ENCODE results near the gene EAPP. TPM values are rescaled to one million over a fixed set of nuclear protein-coding genes. Genes with fewer than 3 reads are reported as not detected.
"Not testable (repeated sequence)": the region's sequence is repeated elsewhere in the genome, so short reads cannot be mapped to it uniquely, and the experiment has no call there.

The EAPP gene
- total and polyA plus RNA-seq, 2 donors from 2014 or later, result 43.3 to 46.0 TPM

- peak overlapping the region; percentile 58 to 99 (median 59) for H3K4me3 ChIP-seq (ENCODE audit: low read length in 3 of 3)
- FAIRE-seq, result not testable (repeated sequence)
Measured at GRCh38 chr14:34540181-34541059, 919 bp upstream of the EAPP start.

DNA sequence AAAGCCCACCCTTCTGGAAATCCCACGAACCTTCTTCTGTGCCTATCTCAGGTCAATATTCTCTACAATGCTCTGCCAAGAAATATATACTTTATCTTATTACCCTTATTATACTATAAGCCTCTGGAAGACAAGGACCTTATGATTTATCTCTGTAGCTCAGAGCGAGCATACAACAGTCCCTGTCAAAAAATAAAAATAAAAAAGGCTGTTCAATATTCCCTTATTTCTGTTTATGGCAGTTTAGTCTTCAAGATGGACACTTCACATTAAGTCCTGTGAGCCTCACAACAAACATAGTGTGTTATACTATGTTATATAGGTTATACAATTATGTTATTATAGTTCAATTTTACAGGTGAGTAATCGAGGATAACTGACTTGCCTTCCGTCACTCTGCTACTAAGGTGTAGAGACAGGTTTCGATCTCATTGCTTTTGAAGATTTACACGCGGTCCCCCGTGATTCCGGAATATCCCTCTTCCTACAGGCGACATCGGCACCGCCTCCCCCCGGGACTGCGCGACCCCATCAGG is 562 bp downstream of the EAPP start:
- Histone ChIP-seq H3K27me3 (ENCODE audit: control insufficient read depth, insufficient read depth, low read length) (no peaks in the 10 kb centered on the region), H3K27ac (ENCODE audit: low read depth in 2 of 2, low read length in 2 of 2) (peak overlapping the region; percentile 95), H3K4me3 (ENCODE audit: low read length in 3 of 3) (peak overlapping the region; percentile 86 to 99 (median 96)), H3K4me1 (ENCODE audit: control insufficient read depth in 2 of 3, insufficient read depth in 2 of 3, low read depth in 1 of 3, low read length in 3 of 3) (peaks cover 0 to 7% (median 0%) of the 10 kb centered on the region in 3 donors), H3K9me3 (ENCODE audit: control insufficient read depth in 2 of 3, insufficient read depth in 1 of 3, low read length in 3 of 3) (no peaks in the 10 kb centered on the region), H3K36me3 (ENCODE audit: control insufficient read depth in 2 of 3, insufficient read depth in 3 of 3, low read length in 3 of 3) (peaks cover 0 to 2% (median 0%) of the 10 kb centered on the region in 3 donors), H3K9ac (ENCODE audit: low read length in 3 of 3) (peak overlapping the region; percentile 85 to 100 (median 99))
- TF ChIP-seq, protein P1, sequence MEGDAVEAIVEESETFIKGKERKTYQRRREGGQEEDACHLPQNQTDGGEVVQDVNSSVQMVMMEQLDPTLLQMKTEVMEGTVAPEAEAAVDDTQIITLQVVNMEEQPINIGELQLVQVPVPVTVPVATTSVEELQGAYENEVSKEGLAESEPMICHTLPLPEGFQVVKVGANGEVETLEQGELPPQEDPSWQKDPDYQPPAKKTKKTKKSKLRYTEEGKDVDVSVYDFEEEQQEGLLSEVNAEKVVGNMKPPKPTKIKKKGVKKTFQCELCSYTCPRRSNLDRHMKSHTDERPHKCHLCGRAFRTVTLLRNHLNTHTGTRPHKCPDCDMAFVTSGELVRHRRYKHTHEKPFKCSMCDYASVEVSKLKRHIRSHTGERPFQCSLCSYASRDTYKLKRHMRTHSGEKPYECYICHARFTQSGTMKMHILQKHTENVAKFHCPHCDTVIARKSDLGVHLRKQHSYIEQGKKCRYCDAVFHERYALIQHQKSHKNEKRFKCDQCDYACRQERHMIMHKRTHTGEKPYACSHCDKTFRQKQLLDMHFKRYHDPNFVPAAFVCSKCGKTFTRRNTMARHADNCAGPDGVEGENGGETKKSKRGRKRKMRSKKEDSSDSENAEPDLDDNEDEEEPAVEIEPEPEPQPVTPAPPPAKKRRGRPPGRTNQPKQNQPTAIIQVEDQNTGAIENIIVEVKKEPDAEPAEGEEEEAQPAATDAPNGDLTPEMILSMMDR (IDR thresholded peaks at IDR 0.05; ENCODE audit: borderline replicate concordance, extremely low read depth, insufficient read depth), result no peak
- FAIRE-seq (no peak), DNase-seq (peak in 1 of 5 donors; percentile 16)
- intact Hi-C loops (cut with DNase I), result no loop called here

More at GRCh38 chr14:34540181-34541059, 919 bp upstream of the EAPP start:
- H3K9me3 ChIP-seq (ENCODE audit: control insufficient read depth in 2 of 3, insufficient read depth in 1 of 3, low read length in 3 of 3); intact Hi-C loops (cut with DNase I); H3K27me3 ChIP-seq (ENCODE audit: control insufficient read depth, insufficient read depth, low read length); H3K36me3 ChIP-seq (ENCODE audit: control insufficient read depth in 2 of 3, insufficient read depth in 3 of 3, low read length in 3 of 3); H3K4me1 ChIP-seq (ENCODE audit: control insufficient read depth in 2 of 3, insufficient read depth in 2 of 3, low read depth in 1 of 3, low read length in 3 of 3): not testable (repeated sequence)
- DNase-seq, result peak in 1 of 5 donors; percentile 57
- Histone ChIP-seq H3K9ac (ENCODE audit: low read length in 3 of 3) (peak overlapping the region in 1 of 3 donors; percentile 18), H3K27ac (ENCODE audit: low read depth in 2 of 2, low read length in 2 of 2) (peak overlapping the region; percentile 51 to 59)

DNA sequence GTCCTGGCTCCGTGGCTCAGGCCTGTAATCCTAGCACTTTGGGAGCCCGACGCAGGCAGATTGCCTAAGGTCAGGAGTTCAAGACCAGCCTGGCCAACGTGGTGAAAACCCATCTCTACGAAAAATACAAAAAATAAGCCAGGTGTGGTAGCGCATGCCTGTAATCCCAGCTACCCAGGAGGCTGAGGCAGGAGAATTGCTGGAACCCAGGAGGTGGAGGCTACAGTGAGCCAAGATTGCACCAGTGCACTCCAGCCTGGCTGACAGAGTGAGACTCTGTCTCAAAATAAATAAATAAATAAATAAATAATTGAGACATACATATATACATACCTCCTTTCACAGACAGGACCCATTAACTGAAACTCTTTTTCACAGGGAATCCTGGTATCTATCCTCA is 1.4 kb downstream of the EAPP start:
- H3K27me3 ChIP-seq (ENCODE audit: control insufficient read depth, insufficient read depth, low read length); FAIRE-seq; intact Hi-C loops (cut with DNase I); H3K9me3 ChIP-seq (ENCODE audit: control insufficient read depth in 2 of 3, insufficient read depth in 1 of 3, low read length in 3 of 3); H3K36me3 ChIP-seq (ENCODE audit: control insufficient read depth in 2 of 3, insufficient read depth in 3 of 3, low read length in 3 of 3); H3K4me1 ChIP-seq (ENCODE audit: control insufficient read depth in 2 of 3, insufficient read depth in 2 of 3, low read depth in 1 of 3, low read length in 3 of 3); H3K27ac ChIP-seq (ENCODE audit: low read depth in 2 of 2, low read length in 2 of 2); DNase-seq: not testable (repeated sequence)
- Histone ChIP-seq H3K4me3 (ENCODE audit: low read length in 3 of 3) (peak overlapping the region in 2 of 3 donors; percentile 96 to 99), H3K9ac (ENCODE audit: low read length in 3 of 3) (peak overlapping the region in 1 of 3 donors; percentile 99)

GRCh38 chr14:34537677-34538009 is 1.9 kb downstream of the EAPP start:
- TF ChIP-seq, protein P1 (IDR thresholded peaks at IDR 0.05; ENCODE audit: borderline replicate concordance, extremely low read depth, insufficient read depth), result no peak

More at GRCh38 chr14:34537677-34538009, 1.9 kb downstream of the EAPP start:
- H3K4me1 ChIP-seq (ENCODE audit: control insufficient read depth in 2 of 3, insufficient read depth in 2 of 3, low read depth in 1 of 3, low read length in 3 of 3), result peaks cover 0 to 7% (median 0%) of the 10 kb centered on the region in 3 donors
- H3K27ac ChIP-seq (ENCODE audit: low read depth in 2 of 2, low read length in 2 of 2), result no peak overlapping the region
- no peaks in the 10 kb centered on the region for H3K9me3 ChIP-seq (ENCODE audit: control insufficient read depth in 2 of 3, insufficient read depth in 1 of 3, low read length in 3 of 3)
- peaks cover 0 to 2% (median 0%) of the 10 kb centered on the region in 3 donors for H3K36me3 ChIP-seq (ENCODE audit: control insufficient read depth in 2 of 3, insufficient read depth in 3 of 3, low read length in 3 of 3)
- intact Hi-C loops (cut with DNase I), result no loop called here
- DNase-seq (no peak), FAIRE-seq (no peak)
- no peak overlapping the region for H3K9ac ChIP-seq (ENCODE audit: low read length in 3 of 3)
- H3K4me3 ChIP-seq (ENCODE audit: low read length in 3 of 3), result peak overlapping the region in 1 of 3 donors; percentile 22
- no peaks in the 10 kb centered on the region for H3K27me3 ChIP-seq (ENCODE audit: control insufficient read depth, insufficient read depth, low read length)
